IMR-90 (cell line): ENCODE results near the gene BTBD9. TPM values are rescaled to one million over a fixed set of nuclear protein-coding genes. Genes with fewer than 3 reads are reported as not detected.

Source experiments
- ATAC-seq: fragments of 200-7000 bp; cut with Tn5 transposase; 2 replicates; pipeline ENCODE4 v1.9.1; 2020; ENCODE audit warnings: low read depth, mild to moderate bottlenecking, moderate library complexity
- BruUV-seq: library from RNA; stranded (reverse); fragments of 400-500 nt; replicated peaks from 2 replicates; lab custom pipeline; 2021; lab: Mats Ljungman, UMichigan
- CTCF ChIA-PET: fragments of 300-600 bp; formaldehyde crosslinking; extraction: SDS; loops from one replicate; lab custom pipeline; 2021; ENCODE audit warnings: antibody characterized with exemption; lab: Yijun Ruan, JAX
- POLR2A ChIA-PET: fragments of 300-600 bp; sonication (Branson Sonifier 250); formaldehyde crosslinking; loops from one replicate; lab custom pipeline; 2022; ENCODE audit warnings: antibody characterized with exemption; ENCODE audit not compliant: unreplicated experiment; lab: Charles Lee
- DNase-seq: peaks from one replicate; pipeline ENCODE4 v3.0.0; 2013
- H2AFZ ChIP-seq: replicated peaks from 2 replicates; pipeline ENCODE3; 2013; ENCODE audit warnings: low read length, mild to moderate bottlenecking; ENCODE audit not compliant: poor library complexity
- H2AK5ac ChIP-seq: 2 replicates; pipeline ENCODE4 v1.6.1; 2013; ENCODE audit warnings: low read depth, low read length, inconsistent platforms
- H2AK9ac ChIP-seq: replicated peaks from 2 replicates; pipeline ENCODE3; 2013; ENCODE audit warnings: mild to moderate bottlenecking, low read depth, low read length, moderate library complexity; ENCODE audit not compliant: poor library complexity
- H2BK120ac ChIP-seq: 2 replicates; pipeline ENCODE4 v1.6.1; 2013; ENCODE audit warnings: low read depth, low read length, inconsistent platforms
- H2BK15ac ChIP-seq: 3 replicates; pipeline ENCODE4 v1.6.1; 2013; ENCODE audit warnings: low read depth, low read length, inconsistent platforms
- H2BK20ac ChIP-seq: 2 replicates; pipeline ENCODE4 v1.6.1; 2013; ENCODE audit warnings: low read depth, mild to moderate bottlenecking, inconsistent platforms, low read length, moderate library complexity
- H2BK5ac ChIP-seq: 2 replicates; pipeline ENCODE4 v1.6.1; 2013; ENCODE audit warnings: mild to moderate bottlenecking, low read depth, low read length, inconsistent platforms; ENCODE audit not compliant: poor library complexity, severe bottlenecking
- H3K14ac ChIP-seq: replicated peaks from 2 replicates; pipeline ENCODE4 v1.6.1; 2013; ENCODE audit warnings: low read depth, low read length, inconsistent platforms
- H3K18ac ChIP-seq: 2 replicates; pipeline ENCODE4 v1.6.1; 2013; ENCODE audit warnings: low read depth, low read length, control low read depth
- H3K23ac ChIP-seq: 2 replicates; pipeline ENCODE4 v1.6.1; 2013; ENCODE audit warnings: low read depth, low read length, inconsistent platforms
- H3K27ac ChIP-seq: 2 replicates; pipeline ENCODE4 v1.5.1; 2013; ENCODE audit warnings: mild to moderate bottlenecking, control low read depth, low read length; ENCODE audit not compliant: insufficient read depth
- H3K27me3 ChIP-seq: 2 replicates; pipeline ENCODE4 v1.6.1; 2013; ENCODE audit warnings: low read length; ENCODE audit not compliant: control insufficient read depth, insufficient read depth
- H3K36me3 ChIP-seq: 2 replicates; pipeline ENCODE4 v1.6.1; 2013; ENCODE audit warnings: low read length, mixed read lengths; ENCODE audit not compliant: control insufficient read depth, insufficient read depth
- H3K4ac ChIP-seq: 2 replicates; pipeline ENCODE4 v1.6.1; 2013; ENCODE audit warnings: low read depth, low read length, inconsistent platforms
- H3K4me1 ChIP-seq: 2 replicates; pipeline ENCODE4 v1.6.1; 2013; ENCODE audit warnings: low read length, mixed read lengths; ENCODE audit not compliant: control insufficient read depth, insufficient read depth
- H3K4me2 ChIP-seq: 2 replicates; pipeline ENCODE4 v1.6.1; 2013; ENCODE audit warnings: low read depth, mild to moderate bottlenecking, control low read depth, low read length, moderate library complexity
- H3K4me3 ChIP-seq: 2 replicates; pipeline ENCODE4 v1.5.1; 2013; ENCODE audit warnings: low read depth, mild to moderate bottlenecking, control low read depth, low read length, moderate library complexity; ENCODE audit not compliant: insufficient read depth
- H3K56ac ChIP-seq: 2 replicates; pipeline ENCODE4 v1.6.1; 2013; ENCODE audit warnings: low read length, inconsistent platforms; ENCODE audit not compliant: insufficient read depth; ENCODE audit errors: extremely low read depth
- H3K79me1 ChIP-seq, 2 experiments: 2 replicates each; pipeline ENCODE4 v1.6.1; 2013; ENCODE audit warnings: low read length in 2 of 2, inconsistent platforms in 1 of 2, low read depth in 1 of 2
- H3K9ac ChIP-seq: 2 replicates; pipeline ENCODE4 v1.6.1; 2013; ENCODE audit warnings: low read depth, low read length, control low read depth
- H3K9me1 ChIP-seq: 2 replicates; pipeline ENCODE4 v1.6.1; 2013; ENCODE audit warnings: low read length, inconsistent platforms; ENCODE audit not compliant: insufficient read depth
- H3K9me3 ChIP-seq: 2 replicates; pipeline ENCODE4 v1.6.1; 2013; ENCODE audit warnings: low read length; ENCODE audit not compliant: control insufficient read depth, insufficient read depth
- H4K20me1 ChIP-seq: 2 replicates; pipeline ENCODE4 v1.6.1; 2013; ENCODE audit warnings: low read length, inconsistent platforms; ENCODE audit not compliant: insufficient read depth
- H4K5ac ChIP-seq: 2 replicates; pipeline ENCODE4 v1.6.1; 2013; ENCODE audit warnings: mild to moderate bottlenecking, low read depth, low read length, control low read depth
- H4K8ac ChIP-seq, 2 experiments: 2 replicates each; pipeline ENCODE4 v1.6.1; 2013; ENCODE audit warnings: low read depth in 2 of 2, low read length in 2 of 2, control low read depth in 1 of 2, inconsistent platforms in 1 of 2
- H4K91ac ChIP-seq: 2 replicates; pipeline ENCODE4 v1.6.1; 2013; ENCODE audit warnings: low read depth, low read length, inconsistent platforms; ENCODE audit not compliant: insufficient read depth
- BHLHE40 ChIP-seq: fragments of 150-350 bp; IDR thresholded peaks from 2 replicates; pipeline ENCODE4 v1.6.1; 2016; ENCODE audit warnings: mild to moderate bottlenecking, low read depth, low read length
- CHD1 ChIP-seq: IDR thresholded peaks from 2 replicates; pipeline ENCODE4 v1.6.1; 2012; ENCODE audit warnings: low read depth, low read length, improper control_type of control experiment
- FOS ChIP-seq: fragments of 150-350 bp; IDR thresholded peaks from 2 replicates; pipeline ENCODE4 v1.6.1; 2016; ENCODE audit warnings: low read depth, low read length
- MAFK ChIP-seq: IDR thresholded peaks from 2 replicates; pipeline ENCODE4 v1.6.1; 2012; ENCODE audit warnings: low read depth, low read length, improper control_type of control experiment
- MAZ ChIP-seq: IDR thresholded peaks from 2 replicates; pipeline ENCODE4 v1.6.1; 2012; ENCODE audit warnings: low read depth, mild to moderate bottlenecking, low read length, improper control_type of control experiment, moderate library complexity, borderline replicate concordance
- MXI1 ChIP-seq: IDR thresholded peaks from 2 replicates; pipeline ENCODE4 v1.6.1; 2012; ENCODE audit warnings: low read depth, mild to moderate bottlenecking, low read length, moderate library complexity, borderline replicate concordance
- NFE2L2 ChIP-seq: fragments of 150-350 bp; IDR thresholded peaks from 2 replicates; pipeline ENCODE4 v1.6.1; 2016; ENCODE audit warnings: low read depth, mild to moderate bottlenecking, low read length
- RFX5 ChIP-seq: IDR thresholded peaks from 2 replicates; pipeline ENCODE4 v1.8.0; 2012; ENCODE audit warnings: low read depth, mild to moderate bottlenecking, low read length, moderate library complexity
- SMC3 ChIP-seq: fragments of 150-350 bp; IDR thresholded peaks from 2 replicates; pipeline ENCODE4 v1.6.1; 2016; ENCODE audit warnings: low read depth, mild to moderate bottlenecking, antibody characterized with exemption, low read length, moderate library complexity
- WGBS, 2 experiments: methylation state at CpG; one replicate each; pipeline versions ENCODE4 v1.1.5 to v1.1.7; 2013; ENCODE audit warnings: missing lambda C conversion rate in 2 of 2; ENCODE audit not compliant: insufficient read length in 1 of 2; ENCODE audit errors: extremely low coverage in 2 of 2; 5-methylcytosine and 5-hydroxymethylcytosine counted together
- dilution Hi-C: fragments of 300-500 bp; cut with HindIII; formaldehyde crosslinking; loops from one replicate; pipeline ENCODE4 v1.14.3; 2018; ENCODE audit warnings: low sequenced_read_pairs; ENCODE audit not compliant: unreplicated experiment
- in situ Hi-C: fragments of 300-500 bp; cut with MboI; formaldehyde crosslinking; loops from 3 replicates; pipeline ENCODE4 v1.14.3; 2019; ENCODE audit warnings: low sequenced_read_pairs, inconsistent platforms, mixed read lengths
- intact Hi-C: fragments of 100-400 bp; cut with micrococcal nuclease; formaldehyde crosslinking; loops from 2 replicates; pipeline ENCODE4 v1.10.0; 2022
- polyA plus RNA-seq, 3 experiments: library from polyadenylated mRNA; depleted of rRNA; stranded (reverse); fragments of >200 nt; gene quantifications; 2 replicates each; pipeline ENCODE4 v1.2.3, GENCODE V29; 2012; ENCODE audit warnings: low replicate concordance in 1 of 3
- total RNA-seq: library from RNA; depleted of rRNA; stranded (reverse); fragments of >200 nt; gene quantifications from 2 replicates; pipeline ENCODE4 v1.2.3, GENCODE V29; 2012
- TF ChIP-seq, protein P1 (sequence below): fragments of 150-350 bp; IDR thresholded peaks from 2 replicates; pipeline ENCODE4 v1.6.1; 2016; ENCODE audit warnings: low read depth, mild to moderate bottlenecking, low read length, moderate library complexity, borderline replicate concordance
- TF ChIP-seq, protein P2 (sequence below): conservative IDR thresholded peaks from 2 replicates; pipeline ENCODE4 v1.5.1; 2012; ENCODE audit warnings: mild to moderate bottlenecking, low read depth, low read length, improper control_type of control experiment
- TF ChIP-seq, protein P3 (sequence below): fragments of 150-350 bp; IDR thresholded peaks from 2 replicates; pipeline ENCODE4 v1.6.1; 2017; ENCODE audit warnings: mild to moderate bottlenecking, antibody characterized with exemption, low read length, low read depth

Gene BTBD9
- total and polyA plus RNA-seq, 2 of the 4 experiments (the other 2 are of a cell fraction): 4.1 to 22.0 TPM

DNA sequence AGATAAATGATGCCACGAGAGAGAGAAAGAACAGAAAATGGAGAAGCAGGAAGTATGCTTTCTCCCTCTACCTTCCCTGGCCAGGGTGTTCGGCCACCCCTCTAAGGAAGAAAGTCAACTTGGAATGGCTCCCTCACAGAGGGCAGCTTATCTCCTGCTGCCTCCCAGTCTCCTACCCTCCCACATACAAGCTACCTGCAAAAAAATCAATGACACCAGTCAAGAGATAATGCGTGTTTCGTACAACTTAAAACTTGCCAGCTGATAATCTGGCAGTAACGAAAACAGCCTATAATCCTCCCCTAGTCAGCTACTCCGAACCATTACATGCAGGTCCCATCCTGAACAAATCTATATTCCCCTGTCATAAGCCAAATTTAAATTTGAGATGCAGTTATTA lies 61.7 kb downstream of the BTBD9 start:
- Histone ChIP-seq H3K14ac (no peak overlapping the region), H3K4me2 (no peak overlapping the region), H3K4me3 (no peak overlapping the region), H3K56ac (no peak overlapping the region), H2BK15ac (no peak overlapping the region), H2AK5ac (no peak overlapping the region), H3K79me1 (no peaks in the 10 kb centered on the region), H2AFZ (no peak overlapping the region), H2BK120ac (no peak overlapping the region), H4K91ac (no peak overlapping the region), H3K9ac (no peak overlapping the region), H3K27ac (no peak overlapping the region), H3K36me3 (0 out of 2 replicates have a peak, but pooled peaks cover 3% of the 10 kb centered on the region), H2BK20ac (no peak overlapping the region), H4K5ac (no peak overlapping the region), H3K9me3 (no peaks in the 10 kb centered on the region), H3K18ac (no peak overlapping the region), H3K4ac (no peak overlapping the region), H3K9me1 (peaks cover 3% of the 10 kb centered on the region; the same call in 1 of the 2 replicates), H2AK9ac (no peak overlapping the region), H2BK5ac (no peak overlapping the region), H3K4me1 (no peaks in the 10 kb centered on the region), H4K8ac (no peak overlapping the region), H3K27me3 (no peaks in the 10 kb centered on the region), H4K20me1 (no peaks in the 10 kb centered on the region), H3K23ac (no peak overlapping the region)
- no peak for ATAC-seq
- BruUV-seq: no TSS peak
- ChIA-PET CTCF (interaction anchor here (0.6 kb wide), 1 partner anchor 9 kb away, joined by 3 read pairs; no protein-coding TSS in a partner anchor), POLR2A (no interaction called here)
- WGBS, 2 experiments: 100% methylated on average over 1 of the region's 6 CpGs; no CpG with 5 or more reads in 1 of the 2 experiments
- intact Hi-C loops: no loop called here
- in situ Hi-C loops: no loop called here
- TF ChIP-seq, protein P1, sequence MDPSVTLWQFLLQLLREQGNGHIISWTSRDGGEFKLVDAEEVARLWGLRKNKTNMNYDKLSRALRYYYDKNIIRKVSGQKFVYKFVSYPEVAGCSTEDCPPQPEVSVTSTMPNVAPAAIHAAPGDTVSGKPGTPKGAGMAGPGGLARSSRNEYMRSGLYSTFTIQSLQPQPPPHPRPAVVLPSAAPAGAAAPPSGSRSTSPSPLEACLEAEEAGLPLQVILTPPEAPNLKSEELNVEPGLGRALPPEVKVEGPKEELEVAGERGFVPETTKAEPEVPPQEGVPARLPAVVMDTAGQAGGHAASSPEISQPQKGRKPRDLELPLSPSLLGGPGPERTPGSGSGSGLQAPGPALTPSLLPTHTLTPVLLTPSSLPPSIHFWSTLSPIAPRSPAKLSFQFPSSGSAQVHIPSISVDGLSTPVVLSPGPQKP: no peak
- TF ChIP-seq, protein P2, sequence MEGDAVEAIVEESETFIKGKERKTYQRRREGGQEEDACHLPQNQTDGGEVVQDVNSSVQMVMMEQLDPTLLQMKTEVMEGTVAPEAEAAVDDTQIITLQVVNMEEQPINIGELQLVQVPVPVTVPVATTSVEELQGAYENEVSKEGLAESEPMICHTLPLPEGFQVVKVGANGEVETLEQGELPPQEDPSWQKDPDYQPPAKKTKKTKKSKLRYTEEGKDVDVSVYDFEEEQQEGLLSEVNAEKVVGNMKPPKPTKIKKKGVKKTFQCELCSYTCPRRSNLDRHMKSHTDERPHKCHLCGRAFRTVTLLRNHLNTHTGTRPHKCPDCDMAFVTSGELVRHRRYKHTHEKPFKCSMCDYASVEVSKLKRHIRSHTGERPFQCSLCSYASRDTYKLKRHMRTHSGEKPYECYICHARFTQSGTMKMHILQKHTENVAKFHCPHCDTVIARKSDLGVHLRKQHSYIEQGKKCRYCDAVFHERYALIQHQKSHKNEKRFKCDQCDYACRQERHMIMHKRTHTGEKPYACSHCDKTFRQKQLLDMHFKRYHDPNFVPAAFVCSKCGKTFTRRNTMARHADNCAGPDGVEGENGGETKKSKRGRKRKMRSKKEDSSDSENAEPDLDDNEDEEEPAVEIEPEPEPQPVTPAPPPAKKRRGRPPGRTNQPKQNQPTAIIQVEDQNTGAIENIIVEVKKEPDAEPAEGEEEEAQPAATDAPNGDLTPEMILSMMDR: no peak
- TF ChIP-seq, protein P3, sequence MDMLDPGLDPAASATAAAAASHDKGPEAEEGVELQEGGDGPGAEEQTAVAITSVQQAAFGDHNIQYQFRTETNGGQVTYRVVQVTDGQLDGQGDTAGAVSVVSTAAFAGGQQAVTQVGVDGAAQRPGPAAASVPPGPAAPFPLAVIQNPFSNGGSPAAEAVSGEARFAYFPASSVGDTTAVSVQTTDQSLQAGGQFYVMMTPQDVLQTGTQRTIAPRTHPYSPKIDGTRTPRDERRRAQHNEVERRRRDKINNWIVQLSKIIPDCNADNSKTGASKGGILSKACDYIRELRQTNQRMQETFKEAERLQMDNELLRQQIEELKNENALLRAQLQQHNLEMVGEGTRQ: no peak
- TF ChIP-seq MAZ (no peak), NFE2L2 (no peak), SMC3 (no peak), RFX5 (no peak), FOS (no peak), CHD1 (no peak), MXI1 (no peak), BHLHE40 (no peak), MAFK (no peak)
- no peak for DNase-seq
- dilution Hi-C loops: no loop called here
